ENCODE results near the gene PDAP1. TPM values are rescaled to one million over a fixed set of nuclear protein-coding genes. Genes with fewer than 3 reads are reported as not detected.
A peak's percentile ranks its signal among the peaks of the same experiment; 100 is the strongest.

Gene PDAP1
- total and polyA plus RNA-seq, 9 of the 15 experiments (the other 6 are each of a cell fraction or from before 2014, with no cell fraction given): 10.2 to 315 (median 129) TPM

GRCh38 chr7:99373091-99374066, 35.0 kb downstream of the PDAP1 start:
- H3K36me3 ChIP-seq (ENCODE audit: control insufficient read depth, insufficient read depth, low read length): peaks cover 23% of the 10 kb centered on the region; the same call in 2 of the 3 replicates
- peak overlapping the region; percentile 94 for H3K4me3 ChIP-seq
- FAIRE-seq: no peak
- no peak for DNase-seq (ENCODE audit: extremely low read depth in 1 of 4, low spot score in 3 of 4)
- peaks cover 28 to 60% of the 10 kb centered on the region in 2 experiments for H3K4me1 ChIP-seq (replicated peaks in 1 of 2; ENCODE audit: control insufficient read depth in 2 of 2, insufficient read depth in 2 of 2, low read length in 2 of 2)
- no peaks in the 10 kb centered on the region for H3K9me1 ChIP-seq (ENCODE audit: control insufficient read depth, insufficient read depth, low read length)
- H3K9me3 ChIP-seq (replicated peaks; ENCODE audit: control insufficient read depth, insufficient read depth, low read depth, low read length): no peaks in the 10 kb centered on the region
- peak overlapping the region; percentile 95 for H2AFZ ChIP-seq (ENCODE audit: low read depth, low read length)
- no peak for ATAC-seq
- 75% methylated on average over 36 of the region's 41 CpGs for WGBS (ENCODE audit: insufficient coverage, low coverage, missing lambda C conversion rate)
- BruUV-seq (replicated peaks): TSS peak; percentile 63
- intact Hi-C loops (cut with micrococcal nuclease) (loop anchor here (2.0 kb wide), 1 partner anchor 35 kb away; the partner anchor contains the start of genes BUD31 and PDAP1), in situ Hi-C loops (cut with MboI) (no loop called here)
- peaks cover 35% of the 10 kb centered on the region for H3K79me2 ChIP-seq (ENCODE audit: control insufficient read depth, insufficient read depth, low read length)
- ChIA-PET CTCF (ENCODE audit: low intra/inter-chr PET ratio) (no interaction called here), POLR2A (interaction anchor here (0.6 to 1.0 kb wide), 6 partner anchors 10 to 46 kb away, joined by 3 to 4 read pairs (median 4); no protein-coding TSS in a partner anchor)
- H3K9ac ChIP-seq (ENCODE audit: insufficient read depth in 1 of 2, low read depth in 2 of 2, low read length in 2 of 2): peak overlapping the region; percentile 79 to 83
- H4K20me1 ChIP-seq (replicated peaks; ENCODE audit: control insufficient read depth, insufficient read depth, low read length): no peaks in the 10 kb centered on the region; the same call in 1 of the 2 replicates
- 0 out of 3 replicates have a peak overlapping the region, but pooled peaks have one; percentile 74 for H3K27ac ChIP-seq (ENCODE audit: extremely low read depth, low read depth, low read length)
- H3K4me2 ChIP-seq (ENCODE audit: insufficient read depth, low read length): peak overlapping the region; percentile 81
- no peaks in the 10 kb centered on the region for H3K27me3 ChIP-seq (ENCODE audit: control insufficient read depth in 2 of 2, insufficient read depth in 2 of 2, low read length in 2 of 2)
- TF ChIP-seq ZNF584 (CRISPR knock-in tag; IDR thresholded peaks at IDR 0.05; ENCODE audit: low read depth) (no peak), ZNF766 (CRISPR knock-in tag; conservative IDR thresholded peaks at IDR 0.05) (0 out of 2 replicates have a peak, but pooled peaks have one; percentile 37), FOXA1 (IDR thresholded peaks at IDR 0.05; ENCODE audit: borderline replicate concordance) (no peak), FOXP1 (CRISPR knock-in tag; IDR thresholded peaks at IDR 0.05) (no peak), ZNF76 (CRISPR knock-in tag; IDR thresholded peaks at IDR 0.05; ENCODE audit: borderline replicate concordance) (no peak), SRSF9 (IDR thresholded peaks at IDR 0.05; ENCODE audit: borderline replicate concordance, low read depth, low read length) (no peak), ZBTB8A (IDR thresholded peaks at IDR 0.05; ENCODE audit: partially characterized antibody) (no peak), GTF3C2 (IDR thresholded peaks at IDR 0.05; ENCODE audit: borderline replicate concordance, extremely low read depth, insufficient read length) (no peak), CREB1 (IDR thresholded peaks at IDR 0.05) (no peak), CREB1 (CRISPR knock-in tag; IDR thresholded peaks at IDR 0.05) (no peak), ZBTB17 (CRISPR knock-in tag; IDR thresholded peaks at IDR 0.05) (no peak), HMG20B (CRISPR knock-in tag; IDR thresholded peaks at IDR 0.05) (no peak), MBD1 (CRISPR knock-in tag; IDR thresholded peaks at IDR 0.05) (peak; percentile 89; the same call in 1 of the 2 replicates), TFE3 (CRISPR knock-in tag; IDR thresholded peaks at IDR 0.05) (no peak)

All from K562 (cell line).